Measurements from ENCODE around the gene FKBP3.

GRCh38 chr14:45128963-45129629 lies 5.2 kb downstream of the FKBP3 start:
- TF ChIP-seq CTCF (IDR thresholded peaks at IDR 0.05; ENCODE audit: low read depth, low read length, poor library complexity, severe bottlenecking) (no peak), EZH2phosphoT487 (IDR thresholded peaks at IDR 0.05; ENCODE audit: borderline replicate concordance, low read length) (no peak)

All from DOHH2 (cell line).